GM12878 (cell line): ENCODE results near the gene DVL2. TPM values are rescaled to one million over a fixed set of nuclear protein-coding genes. Genes with fewer than 3 reads are reported as not detected.
A peak's percentile ranks its signal among the peaks of the same experiment; 100 is the strongest.

ENCODE experiments used
- ATF3 ChIP-seq: IDR thresholded peaks from 2 replicates; pipeline ENCODE4 v1.6.1; 2011; ENCODE audit warnings: low read depth, mild to moderate bottlenecking, low read length, moderate library complexity, borderline replicate concordance; ENCODE audit errors: extremely low read depth
- CEBPB ChIP-seq, 2 experiments: fragments of 150-350 bp in 1 of 2; IDR thresholded peaks; 2 replicates each; pipeline ENCODE4 v1.6.1; 2012 to 2014; ENCODE audit warnings: low read depth in 2 of 2, low read length in 2 of 2, borderline replicate concordance in 1 of 2, inconsistent platforms in 1 of 2
- CREB1 ChIP-seq: IDR thresholded peaks from 2 replicates; pipeline ENCODE4 v1.6.1; 2012; ENCODE audit warnings: low read depth, mild to moderate bottlenecking, inconsistent platforms
- EGR1 ChIP-seq, 2 experiments: IDR thresholded peaks; 1 replicate in 1 of 2; 2 replicates in 1 of 2; pipeline ENCODE4 v1.6.1; 2011 to 2012; ENCODE audit warnings: low read depth in 2 of 2, low read length in 2 of 2, borderline replicate concordance in 1 of 2, mild to moderate bottlenecking in 1 of 2, moderate library complexity in 1 of 2
- ETV6 ChIP-seq, 2 experiments: fragments of 450-650 bp in 1 of 2; IDR thresholded peaks in 1 of 2; conservative IDR thresholded peaks in 1 of 2; 2 replicates each; pipeline ENCODE4 v1.6.1; 2014; ENCODE audit warnings: antibody characterized with exemption in 1 of 2, borderline replicate concordance in 1 of 2, low read depth in 1 of 2, mild to moderate bottlenecking in 1 of 2, moderate library complexity in 1 of 2
- JUNB ChIP-seq: IDR thresholded peaks from 2 replicates; pipeline ENCODE4 v1.6.1; 2016; ENCODE audit warnings: antibody characterized with exemption, mild to moderate bottlenecking
- NBN ChIP-seq: fragments of 450-650 bp; IDR thresholded peaks from 2 replicates; pipeline ENCODE4 v1.6.1; 2016
- NFIC ChIP-seq: IDR thresholded peaks from 2 replicates; pipeline ENCODE4 v1.6.1; 2012; ENCODE audit warnings: low read depth, mild to moderate bottlenecking, inconsistent platforms, low read length, moderate library complexity
- NR2F1 ChIP-seq: fragments of 450-650 bp; conservative IDR thresholded peaks from 2 replicates; pipeline ENCODE4 v1.6.1; 2017; ENCODE audit warnings: mild to moderate bottlenecking
- POLR2AphosphoS5 ChIP-seq: IDR thresholded peaks from 2 replicates; pipeline ENCODE4 v1.6.1; 2011; ENCODE audit warnings: mild to moderate bottlenecking, low read length, inconsistent platforms
- RUNX3 ChIP-seq: IDR thresholded peaks from 2 replicates; pipeline ENCODE4 v1.6.1; 2012; ENCODE audit warnings: low read length, inconsistent platforms
- SP1 ChIP-seq: IDR thresholded peaks from one replicate; pipeline ENCODE4 v1.6.1; 2011; ENCODE audit warnings: low read depth, low read length
- SRF ChIP-seq, 2 experiments: IDR thresholded peaks; 2 replicates each; pipeline ENCODE4 v1.6.1; 2011; ENCODE audit warnings: low read depth in 2 of 2, low read length in 2 of 2, mild to moderate bottlenecking in 1 of 2, moderate library complexity in 1 of 2
- TARDBP ChIP-seq: IDR thresholded peaks from 2 replicates; pipeline ENCODE4 v1.6.1; 2016; ENCODE audit warnings: borderline replicate concordance
- TBL1XR1 ChIP-seq: IDR thresholded peaks from 2 replicates; pipeline ENCODE4 v1.6.1; 2012; ENCODE audit warnings: low read depth, low read length, improper control_type of control experiment
- TCF12 ChIP-seq: IDR thresholded peaks from 2 replicates; pipeline ENCODE4 v1.6.1; 2011; ENCODE audit warnings: low read depth, mild to moderate bottlenecking, low read length
- ZNF592 ChIP-seq: fragments of 450-650 bp; IDR thresholded peaks from 2 replicates; pipeline ENCODE4 v1.6.1; 2017; ENCODE audit warnings: mild to moderate bottlenecking, moderate library complexity
- ZNF622 ChIP-seq: fragments of 450-650 bp; IDR thresholded peaks from 2 replicates; pipeline ENCODE4 v1.6.1; 2017; ENCODE audit warnings: mild to moderate bottlenecking, inconsistent platforms
- polyA plus RNA-seq, 11 experiments: library from polyadenylated mRNA; depleted of rRNA in 4 of 11; unstranded in 6 of 11; stranded (reverse) in 5 of 11; fragments of >200 nt; fragmentation: Nextera tagmentation in 4 of 11; fragmentation: Illumina TruSeq in 1 of 11; extraction: Ambion mirVana in 4 of 11; extraction: Trizol in 1 of 11; gene quantifications; 1 replicate in 1 of 11; 2 replicates in 10 of 11; pipeline versions ENCODE4 v1.2.1 to v1.2.3, GENCODE V29; 2011 to 2016; ENCODE audit warnings: inconsistent platforms in 2 of 11, missing spikeins in 2 of 11, low read depth in 1 of 11
- total RNA-seq, 4 experiments: library from RNA; depleted of rRNA in 3 of 4; stranded (reverse); fragments of >200 nt in 3 of 4; fragmentation: Illumina TruSeq in 1 of 4; extraction: Trizol in 1 of 4; gene quantifications; 2 replicates each; pipeline versions ENCODE4 v1.2.1 to v1.2.3, GENCODE V29; 2013 to 2021
- TF ChIP-seq, protein P1 (sequence below): fragments of 450-650 bp; IDR thresholded peaks from 2 replicates; pipeline ENCODE4 v1.6.1; 2014; ENCODE audit warnings: mild to moderate bottlenecking
- TF ChIP-seq, protein P2 (sequence below): fragments of 450-650 bp; formaldehyde crosslinking; IDR thresholded peaks from 2 replicates; pipeline ENCODE4 v1.4.0; 2020; ENCODE audit warnings: mild to moderate bottlenecking, moderate library complexity

DVL2 gene
- total and polyA plus RNA-seq, 10 of the 15 experiments (the other 5 are each of a cell fraction or from before 2014, with no cell fraction given): 0.97 to 44.8 (median 23.2) TPM

DNA sequence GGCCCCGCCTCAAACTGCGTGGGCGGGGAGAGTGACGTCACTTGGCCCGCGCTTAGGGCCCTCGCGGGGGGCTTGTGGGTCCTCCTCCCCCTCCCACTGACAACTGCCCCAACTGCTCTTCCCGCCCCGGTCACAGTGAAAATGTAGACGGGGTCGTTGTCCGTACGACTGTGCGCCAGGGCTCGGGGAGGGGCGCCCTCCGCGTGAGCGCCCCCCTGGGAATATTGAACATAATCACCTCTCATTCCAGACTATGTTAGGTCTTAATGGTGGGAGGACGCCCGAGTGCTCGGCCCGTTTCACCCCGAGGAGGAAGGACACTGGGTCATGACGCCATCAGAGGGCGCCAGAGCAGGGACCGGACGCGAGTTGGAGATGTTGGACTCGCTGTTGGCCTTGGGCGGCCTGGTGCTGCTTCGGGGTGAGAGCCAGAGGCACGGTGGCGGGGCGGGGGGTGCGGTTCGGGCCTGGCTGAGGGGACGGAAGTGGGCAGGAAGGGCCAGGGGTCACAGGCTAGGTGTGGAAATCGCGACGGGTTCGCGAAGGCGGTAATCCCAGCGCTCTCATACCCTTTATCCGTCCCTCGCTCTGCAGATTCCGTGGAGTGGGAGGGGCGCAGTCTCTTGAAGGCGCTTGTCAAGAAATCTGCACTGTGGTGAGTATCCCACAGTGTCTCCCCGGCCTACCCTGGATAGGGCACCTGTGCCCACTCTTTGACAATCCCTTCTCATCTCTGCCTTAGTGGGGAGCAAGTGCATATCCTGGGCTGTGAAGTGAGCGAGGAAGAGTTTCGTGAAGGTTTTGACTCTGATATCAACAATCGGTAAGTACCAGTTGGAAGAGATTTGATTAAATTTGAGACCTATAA, 18.1 kb upstream of the DVL2 start, which contains the start of gene ELP5 (continued):
- TF ChIP-seq, protein P1, sequence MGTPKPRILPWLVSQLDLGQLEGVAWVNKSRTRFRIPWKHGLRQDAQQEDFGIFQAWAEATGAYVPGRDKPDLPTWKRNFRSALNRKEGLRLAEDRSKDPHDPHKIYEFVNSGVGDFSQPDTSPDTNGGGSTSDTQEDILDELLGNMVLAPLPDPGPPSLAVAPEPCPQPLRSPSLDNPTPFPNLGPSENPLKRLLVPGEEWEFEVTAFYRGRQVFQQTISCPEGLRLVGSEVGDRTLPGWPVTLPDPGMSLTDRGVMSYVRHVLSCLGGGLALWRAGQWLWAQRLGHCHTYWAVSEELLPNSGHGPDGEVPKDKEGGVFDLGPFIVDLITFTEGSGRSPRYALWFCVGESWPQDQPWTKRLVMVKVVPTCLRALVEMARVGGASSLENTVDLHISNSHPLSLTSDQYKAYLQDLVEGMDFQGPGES: no peak
- TF ChIP-seq, protein P2, sequence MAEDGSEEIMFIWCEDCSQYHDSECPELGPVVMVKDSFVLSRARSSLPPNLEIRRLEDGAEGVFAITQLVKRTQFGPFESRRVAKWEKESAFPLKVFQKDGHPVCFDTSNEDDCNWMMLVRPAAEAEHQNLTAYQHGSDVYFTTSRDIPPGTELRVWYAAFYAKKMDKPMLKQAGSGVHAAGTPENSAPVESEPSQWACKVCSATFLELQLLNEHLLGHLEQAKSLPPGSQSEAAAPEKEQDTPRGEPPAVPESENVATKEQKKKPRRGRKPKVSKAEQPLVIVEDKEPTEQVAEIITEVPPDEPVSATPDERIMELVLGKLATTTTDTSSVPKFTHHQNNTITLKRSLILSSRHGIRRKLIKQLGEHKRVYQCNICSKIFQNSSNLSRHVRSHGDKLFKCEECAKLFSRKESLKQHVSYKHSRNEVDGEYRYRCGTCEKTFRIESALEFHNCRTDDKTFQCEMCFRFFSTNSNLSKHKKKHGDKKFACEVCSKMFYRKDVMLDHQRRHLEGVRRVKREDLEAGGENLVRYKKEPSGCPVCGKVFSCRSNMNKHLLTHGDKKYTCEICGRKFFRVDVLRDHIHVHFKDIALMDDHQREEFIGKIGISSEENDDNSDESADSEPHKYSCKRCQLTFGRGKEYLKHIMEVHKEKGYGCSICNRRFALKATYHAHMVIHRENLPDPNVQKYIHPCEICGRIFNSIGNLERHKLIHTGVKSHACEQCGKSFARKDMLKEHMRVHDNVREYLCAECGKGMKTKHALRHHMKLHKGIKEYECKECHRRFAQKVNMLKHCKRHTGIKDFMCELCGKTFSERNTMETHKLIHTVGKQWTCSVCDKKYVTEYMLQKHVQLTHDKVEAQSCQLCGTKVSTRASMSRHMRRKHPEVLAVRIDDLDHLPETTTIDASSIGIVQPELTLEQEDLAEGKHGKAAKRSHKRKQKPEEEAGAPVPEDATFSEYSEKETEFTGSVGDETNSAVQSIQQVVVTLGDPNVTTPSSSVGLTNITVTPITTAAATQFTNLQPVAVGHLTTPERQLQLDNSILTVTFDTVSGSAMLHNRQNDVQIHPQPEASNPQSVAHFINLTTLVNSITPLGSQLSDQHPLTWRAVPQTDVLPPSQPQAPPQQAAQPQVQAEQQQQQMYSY (CRISPR knock-in tag): no peak
- TF ChIP-seq NFIC: no peak
- TF ChIP-seq EGR1 (IDR thresholded peaks at IDR 0.05; ENCODE audit: borderline replicate concordance in 1 of 2, low read depth in 2 of 2, low read length in 2 of 2): peak; percentile 86 to 99
- peak; percentile 46; the same call in 1 of the 2 replicates for TF ChIP-seq ATF3
- TF ChIP-seq NBN: peak; percentile 99
- TF ChIP-seq ZNF622: no peak
- no peak for TF ChIP-seq JUNB
- no peak; the same call in none of the 2 replicates for TF ChIP-seq RUNX3
- no peak for TF ChIP-seq ZNF592
- TF ChIP-seq TARDBP: no peak
- TF ChIP-seq SRF (IDR thresholded peaks at IDR 0.05; ENCODE audit: low read depth in 2 of 2, low read length in 2 of 2): peak in 1 of 2 experiments; percentile 84; a peak in 2 of 4 replicates
- peak; percentile 97 for TF ChIP-seq CREB1
- TF ChIP-seq CEBPB (IDR thresholded peaks at IDR 0.05; ENCODE audit: borderline replicate concordance in 1 of 2, low read depth in 2 of 2, low read length in 2 of 2): no peak
- TF ChIP-seq TCF12: no peak
- TF ChIP-seq SP1: no peak
- peak; percentile 85 for TF ChIP-seq POLR2AphosphoS5
- TF ChIP-seq TBL1XR1: 0 out of 2 replicates have a peak, but pooled peaks have one; percentile 29
- TF ChIP-seq NR2F1: peak; percentile 85
- TF ChIP-seq ETV6 (conservative IDR thresholded peaks at IDR 0.05 in 1 of 2, IDR thresholded peaks at IDR 0.05 in 1 of 2; ENCODE audit: borderline replicate concordance in 1 of 2, low read depth in 1 of 2): no peak
